GM12865 (cell line): ENCODE data around the gene CREG1.
"Not testable (repeated sequence)": the region's sequence is repeated elsewhere in the genome, so short reads cannot be mapped to it uniquely, and the experiment has no call there.

Experiments
- DNase-seq: peaks from one replicate; pipeline ENCODE4 v3.0.0; 2010; ENCODE audit warnings: low read depth
- H3K4me3 ChIP-seq: 2 replicates; pipeline ENCODE4 v1.5.1; 2011; ENCODE audit warnings: mild to moderate bottlenecking, low read depth, low read length, control low read depth
- CTCF ChIP-seq: IDR thresholded peaks from 2 replicates; pipeline ENCODE4 v1.5.1; 2011; ENCODE audit warnings: low read length, control low read depth, low read depth, inconsistent platforms; ENCODE audit not compliant: insufficient read depth; ENCODE audit errors: missing control alignments

The CREG1 gene

GRCh38 chr1:167579986-167580385 lies 26.4 kb upstream of the CREG1 start:
- H3K4me3 ChIP-seq: no peak overlapping the region
- TF ChIP-seq CTCF: no peak
- DNase-seq: no peak

- no peak for DNase-seq
- no peak for TF ChIP-seq CTCF
- no peak overlapping the region for H3K4me3 ChIP-seq
Measured at GRCh38 chr1:167578939-167579521, 25.5 kb upstream of the CREG1 start.

GRCh38 chr1:167575649-167576048 lies 22.1 kb upstream of the CREG1 start:
- no peak overlapping the region for H3K4me3 ChIP-seq
- DNase-seq: no peak
- no peak for TF ChIP-seq CTCF

- DNase-seq: no peak
- TF ChIP-seq CTCF: no peak
Measured at GRCh38 chr1:167573035-167573434, 19.5 kb upstream of the CREG1 start.

GRCh38 chr1:167570712-167571111 lies 17.1 kb upstream of the CREG1 start:
- not testable (repeated sequence) for H3K4me3 ChIP-seq, DNase-seq

More at GRCh38 chr1:167573035-167573434, 19.5 kb upstream of the CREG1 start:
- no peak overlapping the region for H3K4me3 ChIP-seq

- TF ChIP-seq CTCF: no peak
- H3K4me3 ChIP-seq: no peak overlapping the region
- no peak for DNase-seq
Measured at GRCh38 chr1:167567663-167568062, 14.1 kb upstream of the CREG1 start.

- TF ChIP-seq CTCF: no peak
- H3K4me3 ChIP-seq: no peak overlapping the region
- no peak for DNase-seq
Measured at GRCh38 chr1:167566766-167567165, 13.2 kb upstream of the CREG1 start.
